Measurements from ENCODE around the gene LRRC8B. TPM values are rescaled to one million over a fixed set of nuclear protein-coding genes. Genes with fewer than 3 reads are reported as not detected.

Gene LRRC8B
- total and polyA plus RNA-seq, 9 donors, result 1.2 to 9.3 (median 6.8) TPM

GRCh38 chr1:89553157-89553556 is 28.5 kb downstream of the LRRC8B start:
- WGBS, 3 donors, result 93 to 96% (median 93%) methylated on average over 1 of the region's 1 CpG
- intact Hi-C loops (cut with DNase I), result no loop called here
- Histone ChIP-seq H3K4me1 (ENCODE audit: insufficient read depth) (no peaks in the 10 kb centered on the region), H3K4me3 (no peak overlapping the region), H3K27ac (no peak overlapping the region), H3K27me3 (no peaks in the 10 kb centered on the region), H3K9me3 (no peaks in the 10 kb centered on the region), H3K36me3 (no peaks in the 10 kb centered on the region)
- DNase-seq, result no peak
- TF ChIP-seq EP300 (IDR thresholded peaks at IDR 0.05), result no peak
- TF ChIP-seq POLR2A (IDR thresholded peaks at IDR 0.05), result no peak
- TF ChIP-seq CTCF (IDR thresholded peaks at IDR 0.05), result no peak

GRCh38 chr1:89555550-89555949 is 30.9 kb downstream of the LRRC8B start:
- TF ChIP-seq EP300 (IDR thresholded peaks at IDR 0.05), result no peak
- TF ChIP-seq POLR2A (IDR thresholded peaks at IDR 0.05), result no peak
- no peak for TF ChIP-seq CTCF (IDR thresholded peaks at IDR 0.05)
- no peak overlapping the region for H3K27ac ChIP-seq
- intact Hi-C loops (cut with DNase I), result no loop called here
- H3K4me1 ChIP-seq (ENCODE audit: insufficient read depth), result no peaks in the 10 kb centered on the region
- WGBS, 3 donors, result 48 to 54% (median 52%) methylated on average over 2 of the region's 2 CpGs
- no peak for DNase-seq
- H3K4me3 ChIP-seq, result no peak overlapping the region
- no peaks in the 10 kb centered on the region for H3K36me3 ChIP-seq
- no peaks in the 10 kb centered on the region for H3K9me3 ChIP-seq
- H3K27me3 ChIP-seq, result no peaks in the 10 kb centered on the region

GRCh38 chr1:89556726-89557444 is 32.3 kb downstream of the LRRC8B start:
- Histone ChIP-seq H3K4me3 (no peak overlapping the region), H3K36me3 (no peaks in the 10 kb centered on the region), H3K9me3 (no peaks in the 10 kb centered on the region), H3K4me1 (ENCODE audit: insufficient read depth) (no peaks in the 10 kb centered on the region), H3K27ac (no peak overlapping the region), H3K27me3 (no peaks in the 10 kb centered on the region)
- 91 to 96% (median 94%) methylated on average over 3 of the region's 3 CpGs for WGBS, 3 donors
- DNase-seq, result no peak
- TF ChIP-seq EP300 (IDR thresholded peaks at IDR 0.05), result no peak
- no peak for TF ChIP-seq CTCF (IDR thresholded peaks at IDR 0.05)
- no peak for TF ChIP-seq POLR2A (IDR thresholded peaks at IDR 0.05)
- intact Hi-C loops (cut with DNase I), result no loop called here

- intact Hi-C loops (cut with DNase I), result no loop called here
- DNase-seq, result no peak
- Histone ChIP-seq H3K27me3 (no peaks in the 10 kb centered on the region), H3K27ac (no peak overlapping the region), H3K36me3 (no peaks in the 10 kb centered on the region), H3K9me3 (no peaks in the 10 kb centered on the region), H3K4me3 (no peak overlapping the region), H3K4me1 (ENCODE audit: insufficient read depth) (no peaks in the 10 kb centered on the region)
- WGBS, 3 donors, result 95 to 99% (median 96%) methylated on average over 3 of the region's 3 CpGs
- no peak for TF ChIP-seq EP300 (IDR thresholded peaks at IDR 0.05)
- TF ChIP-seq POLR2A (IDR thresholded peaks at IDR 0.05), result no peak
- TF ChIP-seq CTCF (IDR thresholded peaks at IDR 0.05), result no peak
Observed at GRCh38 chr1:89557445-89557825, 32.8 kb downstream of the LRRC8B start.

All from ovary (tissue), 9 donors.